Neuronal stem cell (in vitro differentiated cells): ENCODE results near the gene SMARCE1.

ENCODE experiments used
- DNase-seq: peaks from one replicate; pipeline ENCODE4 v3.0.0-alpha.2; 2013; ENCODE audit warnings: low spot score
- H2AFZ ChIP-seq: one replicate; pipeline ENCODE4 v1.6.1; 2013; ENCODE audit warnings: mild to moderate bottlenecking, low read length, inconsistent platforms
- H2AK5ac ChIP-seq: 2 replicates; pipeline ENCODE4 v1.6.1; 2013; ENCODE audit warnings: low read depth, mild to moderate bottlenecking, inconsistent platforms, low read length, moderate library complexity, mixed read lengths
- H2BK120ac ChIP-seq: 2 replicates; pipeline ENCODE4 v1.6.1; 2013; ENCODE audit warnings: low read depth, mild to moderate bottlenecking, inconsistent platforms, low read length, moderate library complexity, mixed read lengths
- H2BK12ac ChIP-seq: one replicate; pipeline ENCODE4 v1.6.1; 2013; ENCODE audit warnings: low read length, inconsistent platforms
- H2BK15ac ChIP-seq: 2 replicates; pipeline ENCODE4 v1.6.1; 2013; ENCODE audit warnings: mild to moderate bottlenecking, low read length, inconsistent platforms, mixed read lengths
- H2BK5ac ChIP-seq: one replicate; pipeline ENCODE4 v1.6.1; 2013; ENCODE audit warnings: inconsistent platforms, mild to moderate bottlenecking, low read length, moderate library complexity
- H3K14ac ChIP-seq: one replicate; pipeline ENCODE4 v1.6.1; 2013; ENCODE audit warnings: low read length, inconsistent platforms
- H3K18ac ChIP-seq: 2 replicates; pipeline ENCODE4 v1.6.1; 2013; ENCODE audit warnings: low read length, inconsistent platforms
- H3K23ac ChIP-seq: 2 replicates; pipeline ENCODE4 v1.6.1; 2013; ENCODE audit warnings: low read depth, mild to moderate bottlenecking, mixed read lengths, low read length, inconsistent platforms; ENCODE audit not compliant: poor library complexity
- H3K27ac ChIP-seq: replicated peaks from 3 replicates; pipeline ENCODE4 v1.5.1; 2013; ENCODE audit warnings: low read length, inconsistent platforms
- H3K27me3 ChIP-seq, 3 experiments: 2 replicates each; pipeline ENCODE4 v1.6.1; 2013; ENCODE audit warnings: low read length in 3 of 3, mild to moderate bottlenecking in 2 of 3, inconsistent platforms in 1 of 3, low read depth in 1 of 3, mixed read lengths in 1 of 3, moderate library complexity in 1 of 3; ENCODE audit not compliant: control insufficient read depth in 3 of 3, insufficient read depth in 3 of 3
- H3K36me3 ChIP-seq, 2 donors: replicated peaks in 1 of 2; 2 replicates each; pipeline ENCODE4 v1.6.1; 2013; ENCODE audit warnings: low read length in 2 of 2; ENCODE audit not compliant: control insufficient read depth in 2 of 2, insufficient read depth in 2 of 2
- H3K4ac ChIP-seq: 2 replicates; pipeline ENCODE4 v1.6.1; 2013; ENCODE audit warnings: inconsistent platforms, mild to moderate bottlenecking, low read length, moderate library complexity
- H3K4me1 ChIP-seq, 2 donors: 1 replicate in 1 of 2; 2 replicates in 1 of 2; pipeline ENCODE4 v1.6.1; 2013; ENCODE audit warnings: low read length in 2 of 2, low read depth in 1 of 2; ENCODE audit not compliant: control insufficient read depth in 2 of 2, insufficient read depth in 1 of 2
- H3K4me2 ChIP-seq: one replicate; pipeline ENCODE4 v1.6.1; 2013; ENCODE audit warnings: mild to moderate bottlenecking, low read length, inconsistent platforms; ENCODE audit not compliant: insufficient read depth, poor library complexity, severe bottlenecking
- H3K4me3 ChIP-seq, 2 donors: 2 replicates each; pipeline ENCODE4 v1.5.1; 2013; ENCODE audit warnings: low read length in 2 of 2, mild to moderate bottlenecking in 2 of 2, inconsistent platforms in 1 of 2, moderate library complexity in 1 of 2
- H3K79me1 ChIP-seq: one replicate; pipeline ENCODE4 v1.6.1; 2013; ENCODE audit warnings: low read depth, mild to moderate bottlenecking, inconsistent platforms, low read length, moderate library complexity
- H3K9ac ChIP-seq: one replicate; pipeline ENCODE4 v1.6.1; 2013; ENCODE audit warnings: mild to moderate bottlenecking, low read depth, low read length, inconsistent platforms; ENCODE audit not compliant: poor library complexity
- H3K9me3 ChIP-seq, 2 donors: replicated peaks in 1 of 2; 2 replicates each; pipeline versions ENCODE3 to v1.6.1; 2013; ENCODE audit warnings: low read length in 2 of 2, mild to moderate bottlenecking in 2 of 2, inconsistent platforms in 1 of 2, low read depth in 1 of 2, mixed read lengths in 1 of 2, moderate library complexity in 1 of 2; ENCODE audit not compliant: control insufficient read depth in 2 of 2, insufficient read depth in 1 of 2
- H4K8ac ChIP-seq: one replicate; pipeline ENCODE4 v1.6.1; 2013; ENCODE audit warnings: low read depth, mild to moderate bottlenecking, inconsistent platforms, low read length, moderate library complexity
- H4K91ac ChIP-seq: one replicate; pipeline ENCODE4 v1.6.1; 2013; ENCODE audit warnings: low read length, low read depth, mild to moderate bottlenecking, inconsistent platforms; ENCODE audit not compliant: poor library complexity
- WGBS, 2 donors: extraction: QIAGEN DNeasy Blood & Tissue Kit; methylation state at CpG; one replicate each; pipeline ENCODE4 v1.1.7; 2013; ENCODE audit warnings: missing lambda C conversion rate in 2 of 2, mixed read lengths in 1 of 2; ENCODE audit not compliant: insufficient read length in 2 of 2, insufficient replicate concordance in 1 of 2; ENCODE audit errors: extremely low coverage in 2 of 2; 5-methylcytosine and 5-hydroxymethylcytosine counted together

Gene SMARCE1

GRCh38 chr17:40607641-40608040 is 40.0 kb downstream of the SMARCE1 start:
- no peak overlapping the region for H3K4ac ChIP-seq
- H2BK15ac ChIP-seq, result no peak overlapping the region
- peaks cover 0 to 41% (median 0%) of the 10 kb centered on the region in 3 experiments for H3K27me3 ChIP-seq
- no peaks in the 10 kb centered on the region for H3K4me1 ChIP-seq
- no peak overlapping the region for H3K9ac ChIP-seq
- no peak overlapping the region for H2BK120ac ChIP-seq
- no peaks in the 10 kb centered on the region for H3K36me3 ChIP-seq
- H2BK5ac ChIP-seq, result no peak overlapping the region
- no peak overlapping the region for H3K4me2 ChIP-seq
- no peak overlapping the region for H4K8ac ChIP-seq
- H4K91ac ChIP-seq, result no peak overlapping the region
- H2BK12ac ChIP-seq, result no peak overlapping the region
- no CpG with 5 or more reads among the region's 5 CpGs for WGBS, 2 donors
- H2AFZ ChIP-seq, result no peak overlapping the region
- H3K4me3 ChIP-seq, result no peak overlapping the region
- no peaks in the 10 kb centered on the region for H3K79me1 ChIP-seq
- H2AK5ac ChIP-seq, result no peak overlapping the region
- H3K9me3 ChIP-seq, result no peaks in the 10 kb centered on the region
- no peak overlapping the region for H3K27ac ChIP-seq
- no peak for DNase-seq
- H3K18ac ChIP-seq, result no peak overlapping the region
- no peak overlapping the region for H3K23ac ChIP-seq
- no peak overlapping the region for H3K14ac ChIP-seq

- H3K9me3 ChIP-seq, result no peaks in the 10 kb centered on the region
- H2BK12ac ChIP-seq, result no peak overlapping the region
- H3K18ac ChIP-seq, result no peak overlapping the region
- no peak overlapping the region for H3K4me2 ChIP-seq
- no peaks in the 10 kb centered on the region for H3K36me3 ChIP-seq
- H3K4me3 ChIP-seq, result no peak overlapping the region
- H3K23ac ChIP-seq, result no peak overlapping the region
- no peaks in the 10 kb centered on the region for H3K4me1 ChIP-seq
- no CpG with 5 or more reads among the region's 10 CpGs for WGBS, 2 donors
- no peak overlapping the region for H4K91ac ChIP-seq
- H2BK15ac ChIP-seq, result no peak overlapping the region
- H3K9ac ChIP-seq, result no peak overlapping the region
- H3K4ac ChIP-seq, result no peak overlapping the region
- H3K14ac ChIP-seq, result no peak overlapping the region
- H4K8ac ChIP-seq, result no peak overlapping the region
- no peak overlapping the region for H3K27ac ChIP-seq
- H3K27me3 ChIP-seq, result peaks cover 0 to 38% (median 0%) of the 10 kb centered on the region in 3 experiments
- H2BK5ac ChIP-seq, result no peak overlapping the region
- H2BK120ac ChIP-seq, result no peak overlapping the region
- no peak overlapping the region for H2AK5ac ChIP-seq
- no peak for DNase-seq
- H3K79me1 ChIP-seq, result no peaks in the 10 kb centered on the region
- no peak overlapping the region for H2AFZ ChIP-seq
Measured at GRCh38 chr17:40606548-40607353, 40.9 kb downstream of the SMARCE1 start.

- Histone ChIP-seq H3K27ac (no peak overlapping the region), H3K36me3 (no peaks in the 10 kb centered on the region), H2BK12ac (no peak overlapping the region), H4K8ac (no peak overlapping the region), H3K4me2 (no peak overlapping the region), H3K27me3 (peaks cover 0 to 36% (median 0%) of the 10 kb centered on the region in 3 experiments), H2BK5ac (no peak overlapping the region), H2AFZ (no peak overlapping the region), H3K14ac (no peak overlapping the region), H3K4ac (no peak overlapping the region), H3K4me3 (no peak overlapping the region), H3K23ac (no peak overlapping the region), H4K91ac (no peak overlapping the region), H3K79me1 (no peaks in the 10 kb centered on the region), H3K18ac (no peak overlapping the region), H2BK120ac (no peak overlapping the region), H2BK15ac (no peak overlapping the region), H3K9me3 (no peaks in the 10 kb centered on the region), H3K4me1 (no peaks in the 10 kb centered on the region), H2AK5ac (no peak overlapping the region), H3K9ac (no peak overlapping the region)
- DNase-seq, result no peak
- WGBS, 2 donors, result no CpG with 5 or more reads among the region's 6 CpGs
Measured at GRCh38 chr17:40605306-40605705, 42.3 kb downstream of the SMARCE1 start.

GRCh38 chr17:40604327-40605080 is 43.1 kb downstream of the SMARCE1 start:
- Histone ChIP-seq H2BK120ac (no peak overlapping the region), H4K8ac (no peak overlapping the region), H2AFZ (no peak overlapping the region), H4K91ac (no peak overlapping the region), H3K27me3 (peaks cover 0 to 36% (median 0%) of the 10 kb centered on the region in 3 experiments), H3K4ac (no peak overlapping the region), H3K79me1 (no peaks in the 10 kb centered on the region), H3K23ac (no peak overlapping the region), H2BK15ac (no peak overlapping the region), H2AK5ac (no peak overlapping the region), H3K4me2 (no peak overlapping the region), H3K4me1 (no peaks in the 10 kb centered on the region), H3K4me3 (no peak overlapping the region), H3K18ac (no peak overlapping the region), H3K9me3 (no peaks in the 10 kb centered on the region), H2BK12ac (no peak overlapping the region), H3K9ac (no peak overlapping the region), H3K36me3 (no peaks in the 10 kb centered on the region), H2BK5ac (no peak overlapping the region), H3K14ac (no peak overlapping the region), H3K27ac (no peak overlapping the region)
- no CpG with 5 or more reads among the region's 8 CpGs for WGBS, 2 donors
- DNase-seq, result no peak
